Karpas-422 (cell line): ENCODE measurements around the gene CACNB3. TPM values are rescaled to one million over a fixed set of nuclear protein-coding genes. Genes with fewer than 3 reads are reported as not detected.

Experiments used
- DNase-seq: peaks from one replicate; pipeline ENCODE4 v3.0.0-alpha.2; 2015
- H2AFZ ChIP-seq: fragments of 200-600 bp; sonication (generic); 2 replicates; pipeline ENCODE4 v1.6.1; 2014; ENCODE audit warnings: antibody characterized with exemption, low read length, mixed read lengths
- H3K27ac ChIP-seq: fragments of 200-600 bp; sonication (generic); 2 replicates; pipeline ENCODE4 v1.5.1; 2014; ENCODE audit warnings: mild to moderate bottlenecking, low read length, moderate library complexity
- H3K27me3 ChIP-seq: fragments of 200-600 bp; sonication (generic); 2 replicates; pipeline ENCODE4 v1.6.1; 2014; ENCODE audit warnings: low read length, mixed read lengths
- H3K36me3 ChIP-seq: fragments of 200-600 bp; sonication (generic); 2 replicates; pipeline ENCODE4 v1.6.1; 2014; ENCODE audit warnings: low read length, mixed read lengths; ENCODE audit not compliant: insufficient read depth
- H3K4me1 ChIP-seq: fragments of 200-600 bp; sonication (generic); 2 replicates; pipeline ENCODE4 v1.6.1; 2014; ENCODE audit warnings: mild to moderate bottlenecking, low read length, mixed read lengths
- H3K4me2 ChIP-seq: fragments of 200-600 bp; sonication (generic); 2 replicates; pipeline ENCODE4 v1.6.1; 2014; ENCODE audit warnings: low read length, low read depth, mild to moderate bottlenecking; ENCODE audit not compliant: poor library complexity, severe bottlenecking
- H3K4me3 ChIP-seq: fragments of 200-600 bp; sonication (generic); 2 replicates; pipeline ENCODE4 v1.5.1; 2014; ENCODE audit warnings: mild to moderate bottlenecking, antibody characterized with exemption, low read length, mixed read lengths
- H3K79me2 ChIP-seq: fragments of 200-600 bp; sonication (generic); 2 replicates; pipeline ENCODE4 v1.6.1; 2014; ENCODE audit warnings: mild to moderate bottlenecking, low read length, mixed read lengths
- H3K9ac ChIP-seq: fragments of 200-600 bp; sonication (generic); 2 replicates; pipeline ENCODE4 v1.6.0; 2014; ENCODE audit warnings: low read length
- H3K9me2 ChIP-seq: fragments of 200-600 bp; sonication (generic), shearing (Covaris generic); replicated peaks from 2 replicates; pipeline ENCODE4 v1.6.0; 2014; ENCODE audit warnings: mild to moderate bottlenecking, low read length, moderate library complexity; ENCODE audit not compliant: insufficient read depth
- H3K9me3 ChIP-seq: fragments of 300-700, 200-600 bp; sonication (generic); 2 replicates; pipeline ENCODE4 v1.6.1; 2014; ENCODE audit warnings: low read length, mixed read lengths
- H4K20me1 ChIP-seq: fragments of 200-600 bp; sonication (generic); 2 replicates; pipeline ENCODE4 v1.6.1; 2014; ENCODE audit warnings: mild to moderate bottlenecking, antibody characterized with exemption, low read length, low read depth; ENCODE audit not compliant: insufficient read depth
- total RNA-seq: library from RNA; depleted of rRNA; stranded (reverse); fragments of >200 nt; shearing (Covaris generic); gene quantifications from 2 replicates; pipeline ENCODE4 v1.2.3, GENCODE V29; 2014; ENCODE audit warnings: low replicate concordance

The CACNB3 gene
- total RNA-seq, 1 experiment from 2014 or later, result 3.1 TPM

- Histone ChIP-seq H3K79me2 (no peaks in the 10 kb centered on the region), H3K9ac (no peak overlapping the region), H3K9me2 (no peaks in the 10 kb centered on the region), H3K9me3 (no peaks in the 10 kb centered on the region), H3K4me3 (no peak overlapping the region), H3K36me3 (no peaks in the 10 kb centered on the region), H3K4me2 (no peak overlapping the region), H3K27me3 (no peaks in the 10 kb centered on the region), H4K20me1 (no peaks in the 10 kb centered on the region), H3K27ac (no peak overlapping the region), H3K4me1 (peaks cover 6% of the 10 kb centered on the region; the same call in 1 of the 2 replicates), H2AFZ (no peak overlapping the region)
- peak; percentile 79 for DNase-seq
These were observed 22.5 kb upstream of the CACNB3 start for GRCh38 chr12:48795550-48796455.

GRCh38 chr12:48796976-48797375, 21.3 kb upstream of the CACNB3 start:
- Histone ChIP-seq H3K4me1 (peaks cover 6% of the 10 kb centered on the region; the same call in 1 of the 2 replicates), H3K36me3 (no peaks in the 10 kb centered on the region), H3K79me2 (no peaks in the 10 kb centered on the region), H3K9me2 (no peaks in the 10 kb centered on the region), H3K9ac (no peak overlapping the region), H3K27ac (no peak overlapping the region), H3K4me3 (no peak overlapping the region), H3K4me2 (no peak overlapping the region), H3K9me3 (no peaks in the 10 kb centered on the region), H4K20me1 (no peaks in the 10 kb centered on the region), H2AFZ (no peak overlapping the region), H3K27me3 (no peaks in the 10 kb centered on the region)
- DNase-seq, result no peak

- no peak for DNase-seq
- Histone ChIP-seq H3K27me3 (no peaks in the 10 kb centered on the region), H2AFZ (no peak overlapping the region), H4K20me1 (no peaks in the 10 kb centered on the region), H3K4me1 (no peaks in the 10 kb centered on the region), H3K79me2 (no peaks in the 10 kb centered on the region), H3K4me2 (no peak overlapping the region), H3K4me3 (no peak overlapping the region), H3K36me3 (no peaks in the 10 kb centered on the region), H3K9me2 (no peaks in the 10 kb centered on the region), H3K9ac (no peak overlapping the region), H3K27ac (no peak overlapping the region), H3K9me3 (no peaks in the 10 kb centered on the region)
These were observed 17.8 kb upstream of the CACNB3 start for GRCh38 chr12:48800457-48800856.

GRCh38 chr12:48800971-48801370, 17.3 kb upstream of the CACNB3 start:
- no peak overlapping the region for H2AFZ ChIP-seq
- no peak overlapping the region for H3K4me3 ChIP-seq
- no peak overlapping the region for H3K27ac ChIP-seq
- H3K4me2 ChIP-seq, result no peak overlapping the region
- no peaks in the 10 kb centered on the region for H3K9me2 ChIP-seq
- DNase-seq, result no peak
- H3K36me3 ChIP-seq, result no peaks in the 10 kb centered on the region
- H4K20me1 ChIP-seq, result no peaks in the 10 kb centered on the region
- no peaks in the 10 kb centered on the region for H3K27me3 ChIP-seq
- H3K79me2 ChIP-seq, result no peaks in the 10 kb centered on the region
- no peaks in the 10 kb centered on the region for H3K4me1 ChIP-seq
- H3K9me3 ChIP-seq, result no peaks in the 10 kb centered on the region
- no peak overlapping the region for H3K9ac ChIP-seq

GRCh38 chr12:48803675-48804074, 14.6 kb upstream of the CACNB3 start:
- DNase-seq, result no peak
- no peak overlapping the region for H3K4me3 ChIP-seq
- no peaks in the 10 kb centered on the region for H3K79me2 ChIP-seq
- no peaks in the 10 kb centered on the region for H3K4me1 ChIP-seq
- no peaks in the 10 kb centered on the region for H4K20me1 ChIP-seq
- no peaks in the 10 kb centered on the region for H3K9me3 ChIP-seq
- no peaks in the 10 kb centered on the region for H3K27me3 ChIP-seq
- H3K36me3 ChIP-seq, result no peaks in the 10 kb centered on the region
- no peak overlapping the region for H3K27ac ChIP-seq
- H3K4me2 ChIP-seq, result no peak overlapping the region
- no peak overlapping the region for H2AFZ ChIP-seq
- H3K9ac ChIP-seq, result no peak overlapping the region
- no peaks in the 10 kb centered on the region for H3K9me2 ChIP-seq

GRCh38 chr12:48807981-48808380, 10.3 kb upstream of the CACNB3 start:
- Histone ChIP-seq H3K79me2 (no peaks in the 10 kb centered on the region), H3K9me2 (no peaks in the 10 kb centered on the region), H3K9me3 (no peaks in the 10 kb centered on the region), H3K9ac (no peak overlapping the region), H3K27ac (no peak overlapping the region), H3K4me3 (no peak overlapping the region), H3K27me3 (no peaks in the 10 kb centered on the region), H2AFZ (no peak overlapping the region), H3K4me2 (no peak overlapping the region), H3K36me3 (no peaks in the 10 kb centered on the region), H4K20me1 (no peaks in the 10 kb centered on the region), H3K4me1 (no peaks in the 10 kb centered on the region)
- no peak for DNase-seq

- H4K20me1 ChIP-seq, result no peaks in the 10 kb centered on the region
- 0 out of 2 replicates have a peak, but pooled peaks cover 3% of the 10 kb centered on the region for H3K27me3 ChIP-seq
- H3K9me3 ChIP-seq, result no peaks in the 10 kb centered on the region
- H2AFZ ChIP-seq, result no peak overlapping the region
- H3K4me1 ChIP-seq, result peaks cover 21% of the 10 kb centered on the region
- no peaks in the 10 kb centered on the region for H3K9me2 ChIP-seq
- H3K4me3 ChIP-seq, result no peak overlapping the region
- no peak overlapping the region for H3K4me2 ChIP-seq
- H3K36me3 ChIP-seq, result no peaks in the 10 kb centered on the region
- DNase-seq, result no peak
- no peak overlapping the region for H3K27ac ChIP-seq
- H3K79me2 ChIP-seq, result no peaks in the 10 kb centered on the region
- no peak overlapping the region for H3K9ac ChIP-seq
These were observed 7.3 kb upstream of the CACNB3 start for GRCh38 chr12:48810903-48811431.

GRCh38 chr12:48811437-48812090, 6.7 kb upstream of the CACNB3 start:
- H3K9ac ChIP-seq, result no peak overlapping the region
- no peak overlapping the region for H3K4me3 ChIP-seq
- no peak overlapping the region for H3K4me2 ChIP-seq
- no peaks in the 10 kb centered on the region for H3K9me3 ChIP-seq
- H4K20me1 ChIP-seq, result 0 out of 2 replicates have a peak, but pooled peaks cover 1% of the 10 kb centered on the region
- no peaks in the 10 kb centered on the region for H3K36me3 ChIP-seq
- no peaks in the 10 kb centered on the region for H3K9me2 ChIP-seq
- no peak overlapping the region for H3K27ac ChIP-seq
- no peak for DNase-seq
- H3K79me2 ChIP-seq, result no peaks in the 10 kb centered on the region
- H2AFZ ChIP-seq, result no peak overlapping the region
- H3K4me1 ChIP-seq, result peaks cover 26% of the 10 kb centered on the region
- 0 out of 2 replicates have a peak, but pooled peaks cover 3% of the 10 kb centered on the region for H3K27me3 ChIP-seq
